Retinal pigment epithelial cell (primary cell): Measurements from ENCODE around the gene CD164L2.
"Not testable (repeated sequence)": the region's sequence is repeated elsewhere in the genome, so short reads cannot be mapped to it uniquely, and the experiment has no call there.

ENCODE experiments used
- DNase-seq: peaks from one replicate; pipeline ENCODE4 v3.0.0-alpha.2; 2010; ENCODE audit warnings: low read depth
- H3K4me3 ChIP-seq: 2 replicates; pipeline ENCODE4 v1.5.1; 2011; ENCODE audit warnings: mild to moderate bottlenecking, low read length, control low read depth, moderate library complexity
- CTCF ChIP-seq: conservative IDR thresholded peaks from 2 replicates; pipeline ENCODE4 v1.5.1; 2011; ENCODE audit warnings: low read depth, low read length, control low read depth, inconsistent platforms

Gene CD164L2

GRCh38 chr1:27405598-27406361, 22.6 kb upstream of the CD164L2 start:
- DNase-seq, H3K4me3 ChIP-seq: not testable (repeated sequence)
- TF ChIP-seq CTCF: peak; percentile 0

GRCh38 chr1:27405074-27405473, 21.9 kb upstream of the CD164L2 start:
- DNase-seq: no peak
- H3K4me3 ChIP-seq: no peak overlapping the region
- TF ChIP-seq CTCF: no peak

- TF ChIP-seq CTCF: no peak
- DNase-seq: no peak
- H3K4me3 ChIP-seq: no peak overlapping the region
These were observed 20.8 kb upstream of the CD164L2 start for GRCh38 chr1:27403931-27404330.

GRCh38 chr1:27403065-27403726, 20.1 kb upstream of the CD164L2 start:
- no peak overlapping the region for H3K4me3 ChIP-seq
- TF ChIP-seq CTCF: peak; percentile 30
- DNase-seq: no peak

GRCh38 chr1:27402349-27402754, 19.2 kb upstream of the CD164L2 start:
- peak; percentile 88 for TF ChIP-seq CTCF
- no peak overlapping the region for H3K4me3 ChIP-seq
- DNase-seq: peak; percentile 56

GRCh38 chr1:27400963-27401341, 17.8 kb upstream of the CD164L2 start:
- no peak for DNase-seq
- no peak for TF ChIP-seq CTCF
- no peak overlapping the region for H3K4me3 ChIP-seq
